Measurements from ENCODE around the gene TLN1.
A peak's percentile ranks its signal among the peaks of the same experiment; 100 is the strongest.

The TLN1 gene

DNA sequence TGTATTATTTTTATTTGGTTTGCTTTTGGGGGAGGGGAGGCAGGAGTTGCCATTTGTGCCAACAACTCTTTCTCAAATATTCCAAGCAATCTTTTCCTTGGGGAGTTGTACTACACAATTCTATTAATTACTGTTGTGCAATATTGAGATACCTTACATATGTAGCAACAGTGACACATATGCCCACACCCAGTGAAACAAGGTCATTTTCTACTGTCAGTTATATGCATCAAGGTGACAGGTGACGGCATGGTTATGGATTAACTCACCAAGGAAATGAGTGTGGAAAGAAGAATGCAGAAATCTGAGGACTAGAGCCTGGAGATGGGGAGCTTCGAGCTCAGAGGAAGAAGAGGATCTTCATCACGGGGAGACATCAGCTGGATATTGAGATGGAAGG, 39.9 kb upstream of the TLN1 start:
- H3K4me3 ChIP-seq (replicated peaks in 1 of 2; ENCODE audit: low read depth in 2 of 2, low read length in 2 of 2) = no peak overlapping the region
- TF ChIP-seq, protein P1, sequence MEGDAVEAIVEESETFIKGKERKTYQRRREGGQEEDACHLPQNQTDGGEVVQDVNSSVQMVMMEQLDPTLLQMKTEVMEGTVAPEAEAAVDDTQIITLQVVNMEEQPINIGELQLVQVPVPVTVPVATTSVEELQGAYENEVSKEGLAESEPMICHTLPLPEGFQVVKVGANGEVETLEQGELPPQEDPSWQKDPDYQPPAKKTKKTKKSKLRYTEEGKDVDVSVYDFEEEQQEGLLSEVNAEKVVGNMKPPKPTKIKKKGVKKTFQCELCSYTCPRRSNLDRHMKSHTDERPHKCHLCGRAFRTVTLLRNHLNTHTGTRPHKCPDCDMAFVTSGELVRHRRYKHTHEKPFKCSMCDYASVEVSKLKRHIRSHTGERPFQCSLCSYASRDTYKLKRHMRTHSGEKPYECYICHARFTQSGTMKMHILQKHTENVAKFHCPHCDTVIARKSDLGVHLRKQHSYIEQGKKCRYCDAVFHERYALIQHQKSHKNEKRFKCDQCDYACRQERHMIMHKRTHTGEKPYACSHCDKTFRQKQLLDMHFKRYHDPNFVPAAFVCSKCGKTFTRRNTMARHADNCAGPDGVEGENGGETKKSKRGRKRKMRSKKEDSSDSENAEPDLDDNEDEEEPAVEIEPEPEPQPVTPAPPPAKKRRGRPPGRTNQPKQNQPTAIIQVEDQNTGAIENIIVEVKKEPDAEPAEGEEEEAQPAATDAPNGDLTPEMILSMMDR (IDR thresholded peaks at IDR 0.05; ENCODE audit: low read depth, low read length) = no peak
- DNase-seq (ENCODE audit: low read depth in 2 of 2) = peak; percentile 32 to 48

GRCh38 chr9:35771534-35771933, 39.5 kb upstream of the TLN1 start:
- DNase-seq (ENCODE audit: low read depth in 2 of 2) = peak; percentile 63 to 66
- H3K4me3 ChIP-seq (replicated peaks in 1 of 2; ENCODE audit: low read depth in 2 of 2, low read length in 2 of 2) = no peak overlapping the region
- TF ChIP-seq, protein P1 (IDR thresholded peaks at IDR 0.05; ENCODE audit: low read depth, low read length) = no peak

- TF ChIP-seq, protein P1 (IDR thresholded peaks at IDR 0.05; ENCODE audit: low read depth, low read length) = no peak
- no peak overlapping the region for H3K4me3 ChIP-seq (replicated peaks in 1 of 2; ENCODE audit: low read depth in 2 of 2, low read length in 2 of 2)
- no peak for DNase-seq (ENCODE audit: low read depth in 2 of 2)
Observed at GRCh38 chr9:35771075-35771433, 39.1 kb upstream of the TLN1 start.

DNA sequence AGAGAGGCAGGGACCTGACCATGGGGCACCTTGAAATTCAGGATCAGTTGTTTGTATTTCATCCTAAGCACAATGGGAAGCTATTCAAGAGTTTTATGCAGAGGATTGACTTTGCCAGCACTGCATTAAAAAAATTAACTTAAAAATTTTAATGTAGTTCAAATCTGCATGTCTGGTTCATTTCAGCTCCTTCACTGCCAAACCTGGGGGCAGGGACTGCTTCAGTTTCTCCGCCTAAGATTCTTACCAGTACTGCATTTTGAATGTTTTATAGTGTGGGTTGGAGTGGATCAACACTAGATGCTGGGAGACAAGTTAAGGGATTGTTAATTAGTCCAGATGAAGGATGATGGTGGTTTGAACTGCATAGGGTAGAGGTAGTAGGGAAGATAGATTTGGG, 37.8 kb upstream of the TLN1 start:
- H3K4me3 ChIP-seq (replicated peaks in 1 of 2; ENCODE audit: low read depth in 2 of 2, low read length in 2 of 2) = no peak overlapping the region
- TF ChIP-seq, protein P1 (IDR thresholded peaks at IDR 0.05; ENCODE audit: low read depth, low read length) = no peak
- no peak for DNase-seq (ENCODE audit: low read depth in 2 of 2)

GRCh38 chr9:35767458-35767857, 35.5 kb upstream of the TLN1 start:
- TF ChIP-seq, protein P1 (IDR thresholded peaks at IDR 0.05; ENCODE audit: low read depth, low read length) = no peak
- DNase-seq (ENCODE audit: low read depth in 2 of 2) = no peak
- H3K4me3 ChIP-seq (replicated peaks in 1 of 2; ENCODE audit: low read depth in 2 of 2, low read length in 2 of 2) = no peak overlapping the region

DNA sequence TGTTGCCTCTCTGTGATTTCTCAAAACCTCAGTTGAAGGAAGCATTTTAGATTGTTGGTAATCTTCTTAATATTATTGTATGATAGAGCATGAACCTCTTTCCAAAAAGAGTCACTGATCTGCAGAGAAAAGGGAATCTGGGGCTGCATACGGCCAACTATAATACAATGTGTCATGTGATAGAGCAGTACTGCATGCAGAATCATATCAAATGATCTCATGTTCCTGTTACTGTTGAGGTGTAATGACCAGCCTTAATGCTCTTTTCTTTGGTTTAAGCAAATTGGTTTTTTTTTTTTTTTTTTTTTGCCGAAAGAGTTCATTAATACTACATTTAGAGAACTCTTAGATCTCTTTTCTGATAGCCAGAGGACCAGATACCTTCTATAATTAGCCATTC, 35.0 kb upstream of the TLN1 start:
- no peak for DNase-seq (ENCODE audit: low read depth in 2 of 2)
- H3K4me3 ChIP-seq (replicated peaks in 1 of 2; ENCODE audit: low read depth in 2 of 2, low read length in 2 of 2) = no peak overlapping the region
- TF ChIP-seq, protein P1 (IDR thresholded peaks at IDR 0.05; ENCODE audit: low read depth, low read length) = no peak

DNA sequence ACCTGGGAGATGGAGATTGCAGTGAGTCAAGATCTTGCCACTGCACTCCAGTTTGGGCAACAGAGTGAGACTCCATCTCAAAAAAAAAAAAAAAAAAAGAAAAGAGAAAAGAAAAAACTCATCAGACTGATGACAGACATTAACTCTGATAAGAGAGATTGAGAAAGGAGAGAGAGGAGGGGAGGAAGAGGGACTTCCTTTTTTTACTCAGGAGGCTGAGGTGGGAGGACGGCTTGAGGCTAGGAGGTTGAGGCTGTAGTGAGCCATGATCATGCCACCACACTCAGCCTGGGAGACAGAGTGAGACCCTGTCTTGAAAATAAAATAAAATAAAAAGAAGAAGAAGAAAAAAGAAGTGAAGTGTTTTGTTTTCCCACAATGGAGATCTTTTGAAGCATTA, 31.8 kb upstream of the TLN1 start:
- H3K4me3 ChIP-seq (replicated peaks in 1 of 2; ENCODE audit: low read depth in 2 of 2, low read length in 2 of 2) = no peak overlapping the region
- DNase-seq (ENCODE audit: low read depth in 2 of 2) = no peak
- TF ChIP-seq, protein P1 (IDR thresholded peaks at IDR 0.05; ENCODE audit: low read depth, low read length) = no peak
